HL-60 (cell line): ENCODE data around the gene BBS9.

Experiments used
- CTCF ChIP-seq: IDR thresholded peaks from one replicate; pipeline ENCODE4 v1.5.1; 2011; ENCODE audit warnings: low read length, control low read depth, inconsistent platforms; ENCODE audit not compliant: insufficient read depth
- REST ChIP-seq: IDR thresholded peaks from 2 replicates; pipeline ENCODE4 v1.6.1; 2012; ENCODE audit warnings: low read depth; ENCODE audit not compliant: insufficient replicate concordance

DNA sequence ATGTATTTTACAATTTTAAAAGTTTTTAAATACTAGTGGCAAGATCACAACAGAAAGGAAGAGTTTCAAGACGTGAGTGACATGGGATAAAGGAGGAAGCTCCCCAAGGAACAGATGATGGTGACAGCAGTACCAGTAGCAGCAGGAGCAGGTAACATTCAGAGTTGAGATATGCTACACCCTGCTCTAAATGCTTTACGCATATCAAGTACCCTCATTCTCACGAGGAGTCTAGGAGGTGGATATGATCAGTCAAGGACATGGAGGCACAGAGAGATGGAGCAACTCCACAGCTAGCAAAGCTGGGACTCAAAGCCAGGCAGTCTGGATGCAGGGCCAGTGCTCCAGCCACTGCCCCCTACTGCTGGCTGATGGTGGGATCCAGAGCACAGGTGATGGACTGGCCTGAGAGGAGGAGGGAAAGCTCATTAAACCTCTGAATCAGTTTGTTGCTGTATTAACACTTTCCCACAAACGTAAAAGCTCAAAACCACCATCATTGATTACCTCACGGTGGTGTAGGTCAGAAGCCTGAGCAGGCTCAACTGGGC is 37.6 kb upstream of the BBS9 start:
- TF ChIP-seq CTCF (no peak), REST (no peak)
